Spleen (tissue), 11 donors: Measurements from ENCODE around the gene PACSIN1. TPM values are rescaled to one million over a fixed set of nuclear protein-coding genes. Genes with fewer than 3 reads are reported as not detected.

Source experiments
- DNase-seq: peaks from one replicate; pipeline ENCODE4 v3.0.0-alpha.2; 2020
- H3K27ac ChIP-seq, 8 donors: fragments of 200-600 bp; sonication (generic) in 7 of 8; 1 replicate in 4 of 8; 2 replicates in 4 of 8; pipeline versions ENCODE4 v1.5.0 to v1.8.0; 2016 to 2021; ENCODE audit warnings: inconsistent platforms in 4 of 8, mild to moderate bottlenecking in 4 of 8, moderate library complexity in 1 of 8
- H3K27me3 ChIP-seq, 7 donors: fragments of 200-600 bp; sonication (generic) in 6 of 7; replicated peaks in 1 of 7; 1 replicate in 4 of 7; 2 replicates in 3 of 7; pipeline versions ENCODE4 v1.5.0 to v1.8.0; 2016 to 2021; ENCODE audit warnings: inconsistent platforms in 3 of 7, mild to moderate bottlenecking in 1 of 7
- H3K36me3 ChIP-seq, 6 donors: fragments of 200-600 bp; sonication (generic) in 5 of 6; 1 replicate in 4 of 6; 2 replicates in 2 of 6; pipeline versions ENCODE4 v1.5.0 to v1.8.0; 2016 to 2021; ENCODE audit warnings: inconsistent platforms in 2 of 6
- H3K4me1 ChIP-seq, 6 donors: fragments of 200-600 bp; sonication (generic) in 5 of 6; 1 replicate in 3 of 6; 2 replicates in 3 of 6; pipeline versions ENCODE4 v1.5.0 to v1.8.0; 2016 to 2021; ENCODE audit warnings: inconsistent platforms in 3 of 6
- H3K4me3 ChIP-seq, 8 donors: fragments of 200-600 bp; sonication (generic) in 7 of 8; 1 replicate in 4 of 8; 2 replicates in 4 of 8; pipeline versions ENCODE4 v1.5.0 to v1.8.0; 2016 to 2021; ENCODE audit warnings: inconsistent platforms in 4 of 8, mild to moderate bottlenecking in 4 of 8, moderate library complexity in 2 of 8
- H3K9me3 ChIP-seq, 8 donors: fragments of 200-600 bp; sonication (generic) in 7 of 8; 1 replicate in 4 of 8; 2 replicates in 4 of 8; pipeline versions ENCODE4 v1.5.0 to v1.8.0; 2016 to 2021; ENCODE audit warnings: inconsistent platforms in 4 of 8
- POLR2A ChIP-seq, 3 donors: fragments of 450-650 bp; IDR thresholded peaks; one replicate each; pipeline ENCODE4 v1.5.1; 2017; ENCODE audit warnings: antibody characterized with exemption in 3 of 3, mild to moderate bottlenecking in 1 of 3
- POLR2AphosphoS5 ChIP-seq, 3 donors: sonication (generic); formaldehyde crosslinking; IDR thresholded peaks; one replicate each; pipeline ENCODE4 v1.5.1; 2017; ENCODE audit warnings: antibody characterized with exemption in 3 of 3
- WGBS, 5 donors: extraction: QIAGEN DNeasy Blood & Tissue Kit in 3 of 5; methylation state at CpG; one replicate each; pipeline versions ENCODE4 v1.1.5 to v1.1.7; 2013 to 2018; 5-methylcytosine and 5-hydroxymethylcytosine counted together
- intact Hi-C: fragments of 100-400 bp; cut with DNase I; formaldehyde crosslinking; loops from one replicate; pipeline ENCODE4 v1.15.0; 2023; ENCODE audit warnings: low total_unique reads
- polyA plus RNA-seq, 3 donors: library from polyadenylated mRNA; stranded (reverse); fragments of 200-250 nt; gene quantifications; one replicate each; pipeline ENCODE4 v1.2.1, GENCODE V29; 2013
- total RNA-seq, 7 donors: library from RNA; depleted of rRNA in 3 of 7; stranded (reverse); fragments of >200 nt in 3 of 7; fragmentation: NEBNext Ultra II Directional in 4 of 7; extraction: Animal tissue kit (Norgen Biotek cat#: 25700) in 4 of 7; gene quantifications; one replicate each; pipeline versions ENCODE4 v1.1.0 to v1.2.1, GENCODE V29; 2016 to 2021
- TF ChIP-seq, protein P1 (sequence below), 11 experiments: fragments of 200-600 bp in 7 of 11; fragments of 450-650 bp in 4 of 11; sonication (generic) in 4 of 11; IDR thresholded peaks in 8 of 11; conservative IDR thresholded peaks in 3 of 11; 1 replicate in 7 of 11; 2 replicates in 4 of 11; pipeline versions ENCODE4 v1.4.0 to v1.8.0; 2016 to 2021; ENCODE audit warnings: antibody characterized with exemption in 11 of 11, inconsistent platforms in 4 of 11, mild to moderate bottlenecking in 1 of 11
- donor health status: healthy with polysubstance abuse.
- donor health status: DM: no; HTN: no; CAD: no; lungs with moderate emphysema.
- donor health status: DM: no; HTN: no; CAD: no.
- donor health status: Bipolar disorder and iron deficiency.
- donor health status: healthy.
- donor health status: DM: no; HTN: no; CAD: no.
- donor health status: DM: yes; HTN: yes; CAD: no.

PACSIN1 gene
- total and polyA plus RNA-seq, 10 donors, result 0.66 to 2.8 (median 1.3) TPM

DNA sequence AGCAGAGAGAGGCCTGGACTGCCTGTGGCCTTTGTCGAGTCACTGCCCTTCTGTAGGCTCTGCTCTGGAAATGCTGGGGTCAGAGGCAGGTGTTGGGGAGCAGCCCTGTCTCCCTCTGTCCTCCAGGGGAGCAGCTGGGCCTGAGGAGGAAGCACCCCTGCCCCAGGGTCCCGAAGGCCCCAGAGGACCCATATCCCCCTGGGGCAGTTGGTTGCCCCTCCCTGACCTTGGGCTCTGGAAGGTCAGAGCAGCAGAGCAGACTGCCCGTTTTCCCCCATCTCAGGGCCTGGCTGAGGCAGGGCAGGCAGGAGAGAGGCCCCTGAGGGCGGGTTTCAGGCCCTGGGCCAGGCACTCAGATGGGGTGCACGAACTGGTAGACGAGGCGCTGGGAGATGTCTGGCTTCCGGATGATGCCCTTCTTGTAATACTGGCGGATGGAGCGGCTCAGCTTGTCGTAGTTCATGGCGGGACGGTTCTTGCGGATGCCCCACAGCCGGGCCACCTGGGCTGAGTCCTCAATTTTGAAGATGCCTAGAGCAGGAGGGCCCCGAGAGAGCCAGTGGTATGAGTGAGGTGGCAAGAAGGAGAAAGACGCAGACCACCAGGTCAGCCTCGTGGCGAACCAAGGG, 72.2 kb downstream of the PACSIN1 start:
- no peak overlapping the region for H3K27ac ChIP-seq
- no peaks in the 10 kb centered on the region for H3K9me3 ChIP-seq
- H3K27me3 ChIP-seq, result no peaks in the 10 kb centered on the region
- intact Hi-C loops, result no loop called here
- H3K4me3 ChIP-seq, result no peak overlapping the region
- DNase-seq, result no peak
- H3K4me1 ChIP-seq, result no peaks in the 10 kb centered on the region
- 88 to 94% (median 92%) methylated on average over 17 to 19 of the region's 19 CpGs for WGBS, 5 donors
- no peaks in the 10 kb centered on the region for H3K36me3 ChIP-seq
- TF ChIP-seq, protein P1, sequence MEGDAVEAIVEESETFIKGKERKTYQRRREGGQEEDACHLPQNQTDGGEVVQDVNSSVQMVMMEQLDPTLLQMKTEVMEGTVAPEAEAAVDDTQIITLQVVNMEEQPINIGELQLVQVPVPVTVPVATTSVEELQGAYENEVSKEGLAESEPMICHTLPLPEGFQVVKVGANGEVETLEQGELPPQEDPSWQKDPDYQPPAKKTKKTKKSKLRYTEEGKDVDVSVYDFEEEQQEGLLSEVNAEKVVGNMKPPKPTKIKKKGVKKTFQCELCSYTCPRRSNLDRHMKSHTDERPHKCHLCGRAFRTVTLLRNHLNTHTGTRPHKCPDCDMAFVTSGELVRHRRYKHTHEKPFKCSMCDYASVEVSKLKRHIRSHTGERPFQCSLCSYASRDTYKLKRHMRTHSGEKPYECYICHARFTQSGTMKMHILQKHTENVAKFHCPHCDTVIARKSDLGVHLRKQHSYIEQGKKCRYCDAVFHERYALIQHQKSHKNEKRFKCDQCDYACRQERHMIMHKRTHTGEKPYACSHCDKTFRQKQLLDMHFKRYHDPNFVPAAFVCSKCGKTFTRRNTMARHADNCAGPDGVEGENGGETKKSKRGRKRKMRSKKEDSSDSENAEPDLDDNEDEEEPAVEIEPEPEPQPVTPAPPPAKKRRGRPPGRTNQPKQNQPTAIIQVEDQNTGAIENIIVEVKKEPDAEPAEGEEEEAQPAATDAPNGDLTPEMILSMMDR (IDR thresholded peaks at IDR 0.05 in 8 of 11, conservative IDR thresholded peaks at IDR 0.05 in 3 of 11), result no peak
- TF ChIP-seq POLR2AphosphoS5 (IDR thresholded peaks at IDR 0.05) (no peak), POLR2A (IDR thresholded peaks at IDR 0.05) (no peak)

DNA sequence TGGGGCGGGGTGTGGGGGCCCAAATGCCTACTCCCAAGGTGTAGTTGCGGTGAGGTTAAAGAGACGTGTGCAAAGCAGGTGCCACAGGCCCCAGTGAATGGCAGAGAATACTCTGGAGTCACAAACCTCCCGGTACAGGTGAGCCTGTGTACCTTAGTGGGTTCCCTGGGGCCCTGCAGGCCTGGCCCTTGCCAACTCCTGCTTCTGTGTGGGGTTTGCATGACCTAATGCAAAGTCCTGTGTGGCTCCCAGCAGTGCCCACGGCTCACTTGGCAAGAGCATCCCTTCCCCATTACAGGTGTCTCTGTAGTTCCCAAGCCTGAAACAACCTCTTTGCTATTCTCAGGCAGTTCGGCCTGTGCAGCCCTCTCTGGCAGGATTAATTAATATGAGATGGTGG, 72.7 kb downstream of the PACSIN1 start:
- Histone ChIP-seq H3K4me3 (no peak overlapping the region), H3K9me3 (no peaks in the 10 kb centered on the region), H3K4me1 (no peaks in the 10 kb centered on the region), H3K27ac (no peak overlapping the region), H3K27me3 (no peaks in the 10 kb centered on the region), H3K36me3 (no peaks in the 10 kb centered on the region)
- intact Hi-C loops, result no loop called here
- DNase-seq, result no peak
- TF ChIP-seq, protein P1 (IDR thresholded peaks at IDR 0.05 in 8 of 11, conservative IDR thresholded peaks at IDR 0.05 in 3 of 11), result no peak
- TF ChIP-seq POLR2A (IDR thresholded peaks at IDR 0.05) (no peak), POLR2AphosphoS5 (IDR thresholded peaks at IDR 0.05) (no peak)
- WGBS, 5 donors, result 82 to 95% (median 91%) methylated on average over 6 of the region's 6 CpGs

DNA sequence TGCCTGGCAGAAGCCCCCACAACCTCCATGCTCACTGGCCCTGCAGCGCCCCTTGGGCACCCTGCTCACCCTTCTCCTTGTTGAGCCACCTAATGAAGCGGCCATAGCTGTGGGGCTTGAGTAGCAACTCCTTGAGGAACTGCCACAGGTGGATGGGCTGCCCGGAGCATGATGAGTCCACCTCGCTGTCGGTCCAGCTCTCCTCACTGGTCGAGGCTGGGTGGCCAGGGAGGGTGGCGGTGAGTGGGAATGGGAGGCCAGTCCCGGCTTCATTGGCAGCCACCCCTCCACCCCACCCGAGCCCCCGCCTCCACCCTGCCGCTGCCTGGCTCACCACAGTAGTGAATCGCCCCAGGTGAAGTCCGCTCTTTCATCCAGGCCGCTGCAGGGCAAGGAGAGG, 73.3 kb downstream of the PACSIN1 start:
- no peaks in the 10 kb centered on the region for H3K27me3 ChIP-seq
- intact Hi-C loops, result no loop called here
- no peak for DNase-seq
- no peak overlapping the region for H3K27ac ChIP-seq
- no peak overlapping the region for H3K4me3 ChIP-seq
- no peaks in the 10 kb centered on the region for H3K36me3 ChIP-seq
- no peaks in the 10 kb centered on the region for H3K9me3 ChIP-seq
- no peaks in the 10 kb centered on the region for H3K4me1 ChIP-seq
- WGBS, 5 donors, result 81 to 90% (median 88%) methylated on average over 8 to 14 of the region's 14 CpGs
- TF ChIP-seq, protein P1 (IDR thresholded peaks at IDR 0.05 in 8 of 11, conservative IDR thresholded peaks at IDR 0.05 in 3 of 11), result no peak
- no peak for TF ChIP-seq POLR2AphosphoS5 (IDR thresholded peaks at IDR 0.05)

DNA sequence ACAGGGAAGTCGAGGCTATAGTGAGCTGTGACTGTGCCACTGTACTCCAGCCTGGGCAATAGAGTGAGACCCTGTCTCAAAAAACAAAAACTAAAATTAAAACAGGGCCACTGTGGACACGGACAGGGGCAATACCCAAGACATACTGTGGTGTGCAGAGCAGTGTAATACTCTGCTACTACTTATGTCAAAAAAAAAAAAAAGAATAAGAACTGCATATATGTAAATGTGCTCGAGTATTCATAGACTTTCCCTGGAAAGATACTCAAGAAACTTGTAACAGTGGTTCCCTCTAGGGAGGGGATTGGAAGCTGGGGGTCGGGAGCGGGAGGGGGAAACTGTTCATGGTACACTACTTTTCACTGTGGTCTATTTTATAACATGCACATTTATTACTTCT, 74.3 kb downstream of the PACSIN1 start:
- intact Hi-C loops, result no loop called here
- H3K27me3 ChIP-seq, result no peaks in the 10 kb centered on the region
- H3K4me1 ChIP-seq, result no peaks in the 10 kb centered on the region
- TF ChIP-seq POLR2A (IDR thresholded peaks at IDR 0.05), result no peak
- TF ChIP-seq POLR2AphosphoS5 (IDR thresholded peaks at IDR 0.05), result no peak
- TF ChIP-seq, protein P1 (IDR thresholded peaks at IDR 0.05 in 8 of 11, conservative IDR thresholded peaks at IDR 0.05 in 3 of 11), result no peak
- no peak overlapping the region for H3K4me3 ChIP-seq
- H3K27ac ChIP-seq, result no peak overlapping the region
- WGBS, 5 donors, result 75 to 87% (median 80%) methylated on average over 5 of the region's 5 CpGs
- DNase-seq, result no peak
- no peaks in the 10 kb centered on the region for H3K36me3 ChIP-seq
- no peaks in the 10 kb centered on the region for H3K9me3 ChIP-seq
